ENCODE data around the gene MRPS34. TPM values are rescaled to one million over a fixed set of nuclear protein-coding genes. Genes with fewer than 3 reads are reported as not detected.

MRPS34 gene
- total and polyA plus RNA-seq, 12 donors: 57.8 to 141 (median 79.5) TPM

DNA sequence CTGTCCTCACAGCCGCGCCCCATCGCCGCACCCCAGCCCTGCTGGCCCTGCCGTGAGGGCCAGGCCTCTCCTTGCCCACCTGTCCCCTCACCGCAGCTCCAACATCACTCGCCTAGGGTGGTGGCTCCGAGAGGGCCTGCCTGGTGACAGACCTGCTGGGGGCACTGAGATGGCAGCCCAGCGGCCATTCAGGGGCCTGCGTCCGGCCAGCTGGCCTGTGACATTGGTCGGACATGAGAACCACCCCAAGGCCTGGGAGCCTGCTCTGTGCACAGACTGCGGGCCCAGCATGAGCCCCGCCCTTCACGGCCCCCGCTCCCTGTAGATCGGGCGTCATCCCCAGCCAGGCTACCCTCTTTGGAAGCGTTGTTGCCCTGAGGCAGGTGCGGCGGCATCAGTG is 13.4 kb downstream of the MRPS34 start:
- DNase-seq (no peak), ATAC-seq (no peak)
- TF ChIP-seq, protein P1, sequence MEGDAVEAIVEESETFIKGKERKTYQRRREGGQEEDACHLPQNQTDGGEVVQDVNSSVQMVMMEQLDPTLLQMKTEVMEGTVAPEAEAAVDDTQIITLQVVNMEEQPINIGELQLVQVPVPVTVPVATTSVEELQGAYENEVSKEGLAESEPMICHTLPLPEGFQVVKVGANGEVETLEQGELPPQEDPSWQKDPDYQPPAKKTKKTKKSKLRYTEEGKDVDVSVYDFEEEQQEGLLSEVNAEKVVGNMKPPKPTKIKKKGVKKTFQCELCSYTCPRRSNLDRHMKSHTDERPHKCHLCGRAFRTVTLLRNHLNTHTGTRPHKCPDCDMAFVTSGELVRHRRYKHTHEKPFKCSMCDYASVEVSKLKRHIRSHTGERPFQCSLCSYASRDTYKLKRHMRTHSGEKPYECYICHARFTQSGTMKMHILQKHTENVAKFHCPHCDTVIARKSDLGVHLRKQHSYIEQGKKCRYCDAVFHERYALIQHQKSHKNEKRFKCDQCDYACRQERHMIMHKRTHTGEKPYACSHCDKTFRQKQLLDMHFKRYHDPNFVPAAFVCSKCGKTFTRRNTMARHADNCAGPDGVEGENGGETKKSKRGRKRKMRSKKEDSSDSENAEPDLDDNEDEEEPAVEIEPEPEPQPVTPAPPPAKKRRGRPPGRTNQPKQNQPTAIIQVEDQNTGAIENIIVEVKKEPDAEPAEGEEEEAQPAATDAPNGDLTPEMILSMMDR (IDR thresholded peaks at IDR 0.05): no peak
- intact Hi-C loops (cut with DNase I): no loop called here
- no peak overlapping the region for H3K4me3 ChIP-seq
- 96 to 97% methylated on average over 21 of the region's 21 CpGs for WGBS, 2 donors
- no peaks in the 10 kb centered on the region for H3K9me3 ChIP-seq
- peaks cover 0 to 92% (median 24%) of the 10 kb centered on the region in 9 donors for H3K36me3 ChIP-seq
- no peaks in the 10 kb centered on the region for H3K27me3 ChIP-seq
- no peaks in the 10 kb centered on the region for H3K4me1 ChIP-seq
- H3K27ac ChIP-seq: no peak overlapping the region

DNA sequence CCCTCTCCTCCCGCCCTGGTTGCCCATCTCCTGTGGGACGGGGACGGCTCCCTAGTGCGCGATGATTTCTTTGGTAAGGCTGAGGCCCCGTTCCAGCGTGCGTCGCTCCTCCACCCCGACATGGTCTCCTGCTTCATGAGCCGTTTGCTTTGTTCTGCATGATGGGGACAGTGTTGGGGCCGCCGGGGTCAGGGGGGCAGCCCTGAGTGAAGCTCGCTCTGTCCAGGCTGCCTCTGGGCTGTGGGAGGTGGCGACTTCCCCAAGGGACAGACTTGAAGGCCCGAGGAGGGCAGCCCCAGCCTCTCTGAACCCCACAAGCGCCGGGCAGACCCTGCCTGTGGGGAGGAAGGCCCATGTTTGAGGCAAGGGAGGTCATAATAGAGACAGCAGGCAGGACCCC is 14.0 kb downstream of the MRPS34 start:
- intact Hi-C loops (cut with DNase I): no loop called here
- no peak overlapping the region for H3K4me3 ChIP-seq
- H3K9me3 ChIP-seq: no peaks in the 10 kb centered on the region
- TF ChIP-seq, protein P1 (IDR thresholded peaks at IDR 0.05): no peak
- no peak overlapping the region for H3K27ac ChIP-seq
- no peaks in the 10 kb centered on the region for H3K4me1 ChIP-seq
- peaks cover 0 to 92% (median 24%) of the 10 kb centered on the region in 9 donors for H3K36me3 ChIP-seq
- no peak for ATAC-seq
- no peaks in the 10 kb centered on the region for H3K27me3 ChIP-seq
- WGBS, 2 donors: 89 to 93% methylated on average over 18 of the region's 18 CpGs
- no peak for DNase-seq

DNA sequence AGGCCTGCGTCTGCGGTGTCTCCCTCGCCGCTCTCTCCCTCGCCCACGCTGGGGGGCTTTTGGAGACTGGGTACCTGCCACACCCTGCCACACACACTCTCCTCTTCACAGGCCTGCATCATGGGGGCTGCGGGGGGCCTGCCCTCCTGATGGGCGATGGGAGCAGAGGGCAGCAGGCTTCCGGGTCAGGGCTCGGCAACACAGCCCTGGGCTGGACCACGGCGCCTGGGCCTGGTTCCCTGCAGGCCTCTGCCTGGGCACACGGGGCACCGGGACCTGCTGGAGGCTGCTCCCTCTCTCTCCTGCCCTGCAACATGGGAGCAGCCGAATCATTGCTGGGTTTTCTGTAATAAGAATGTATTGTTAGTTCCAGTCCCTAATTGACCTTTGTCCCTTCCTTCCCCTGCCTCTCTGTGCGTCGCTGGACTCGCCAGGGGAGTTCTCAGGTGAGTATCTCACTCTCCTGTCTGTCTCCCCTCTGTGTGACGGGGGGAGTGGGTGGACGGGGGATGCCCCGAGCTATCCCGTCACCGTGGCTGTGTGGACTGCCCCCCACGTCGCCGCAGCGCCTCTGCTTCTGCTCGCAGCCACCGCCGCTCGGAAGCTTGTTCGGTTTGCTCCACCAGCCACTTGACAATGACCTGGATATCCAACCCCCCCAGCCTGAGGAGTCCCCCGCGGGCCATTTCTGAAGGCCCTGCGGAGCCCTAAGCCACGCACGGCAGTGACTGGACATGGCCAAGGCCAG is 15.0 kb downstream of the MRPS34 start:
- intact Hi-C loops (cut with DNase I): no loop called here
- Histone ChIP-seq H3K9me3 (no peaks in the 10 kb centered on the region), H3K27me3 (no peaks in the 10 kb centered on the region), H3K27ac (no peak overlapping the region), H3K4me3 (no peak overlapping the region), H3K36me3 (peaks cover 0 to 92% (median 24%) of the 10 kb centered on the region in 9 donors), H3K4me1 (no peaks in the 10 kb centered on the region)
- ATAC-seq: no peak
- 94 to 96% methylated on average over 37 of the region's 37 CpGs for WGBS, 2 donors
- no peak for DNase-seq
- TF ChIP-seq, protein P1 (IDR thresholded peaks at IDR 0.05): no peak

DNA sequence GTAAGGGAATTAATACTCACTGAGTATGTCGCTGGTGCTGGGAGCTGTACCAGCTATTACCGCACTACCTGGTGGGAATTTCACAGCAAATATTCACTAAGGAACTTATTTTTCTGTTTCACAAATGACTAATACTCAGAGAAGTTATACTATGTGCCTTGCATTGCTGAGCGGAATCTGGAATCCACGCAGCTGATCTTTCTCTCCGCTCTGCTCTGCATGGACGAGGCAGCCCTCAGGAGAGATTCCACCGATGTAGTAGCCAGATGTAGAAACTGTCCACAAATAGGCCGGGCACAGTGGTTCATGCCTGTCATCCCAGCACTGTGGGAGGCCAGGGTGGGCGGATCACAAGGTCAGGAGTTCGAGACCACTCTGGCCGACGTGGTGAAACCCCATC is 18.7 kb downstream of the MRPS34 start:
- intact Hi-C loops (cut with DNase I): no loop called here
- WGBS, 2 donors: 94 to 97% methylated on average over 12 of the region's 12 CpGs

More for the DNA sequence above, 18.7 kb downstream of the MRPS34 start:
- Histone ChIP-seq H3K27ac (no peak overlapping the region), H3K4me3 (no peak overlapping the region), H3K9me3 (no peaks in the 10 kb centered on the region), H3K27me3 (no peaks in the 10 kb centered on the region), H3K36me3 (peaks cover 0 to 96% (median 18%) of the 10 kb centered on the region in 9 donors), H3K4me1 (no peaks in the 10 kb centered on the region)
- DNase-seq (no peak), ATAC-seq (no peak)
- TF ChIP-seq, protein P1 (IDR thresholded peaks at IDR 0.05): no peak
